ENCODE data around the gene FBXO31.

FBXO31 gene

DNA sequence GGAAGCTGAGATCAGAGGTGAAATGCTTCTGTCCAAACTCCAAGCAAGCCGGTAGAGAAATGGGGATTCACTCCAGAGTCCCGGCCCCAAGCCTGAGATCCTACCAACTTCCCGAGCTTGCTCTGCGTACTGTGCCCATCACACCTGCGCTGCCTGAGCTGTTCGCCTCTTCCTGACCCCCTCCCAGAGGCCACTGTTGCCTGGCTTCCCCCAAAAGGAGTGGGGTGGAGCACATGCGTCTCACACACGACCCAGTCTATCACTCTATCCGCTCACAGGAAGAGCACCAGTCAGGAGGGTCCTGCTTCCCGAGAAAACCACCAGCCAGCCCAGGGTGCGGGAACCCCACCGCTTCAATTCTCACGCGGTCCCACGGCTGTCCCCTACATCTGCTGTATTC, 52.9 kb downstream of the FBXO31 start:
- Histone ChIP-seq H3K9me3 (replicated peaks; ENCODE audit: insufficient read depth, low read length) (no peaks in the 10 kb centered on the region), H3K79me2 (ENCODE audit: low read length) (no peaks in the 10 kb centered on the region), H3K4me1 (ENCODE audit: low read length) (no peaks in the 10 kb centered on the region), H3F3A (ENCODE audit: insufficient read depth, low read length) (no peaks in the 10 kb centered on the region), H3K9ac (ENCODE audit: low read length) (no peak overlapping the region), H3K36me3 (replicated peaks; ENCODE audit: insufficient read depth, low read length) (no peaks in the 10 kb centered on the region), H2AFZ (ENCODE audit: low read length) (no peak overlapping the region), H4K20me1 (ENCODE audit: insufficient read depth, low read length) (no peaks in the 10 kb centered on the region), H3K27me3 (replicated peaks; ENCODE audit: insufficient read depth, low read length) (no peaks in the 10 kb centered on the region), H3K4me3 (ENCODE audit: low read length) (no peak overlapping the region), H3K27ac (ENCODE audit: low read length) (no peak overlapping the region), H3K9me2 (replicated peaks; ENCODE audit: insufficient read depth, low read length) (no peaks in the 10 kb centered on the region), H3K4me2 (ENCODE audit: low read depth, low read length) (no peak overlapping the region)
- TF ChIP-seq EZH2 (optimal IDR thresholded peaks at IDR 0.05; ENCODE audit: low read depth, low read length) (no peak), EZH2phosphoT487 (IDR thresholded peaks at IDR 0.05; ENCODE audit: low read length) (no peak)
- TF ChIP-seq, protein P1, sequence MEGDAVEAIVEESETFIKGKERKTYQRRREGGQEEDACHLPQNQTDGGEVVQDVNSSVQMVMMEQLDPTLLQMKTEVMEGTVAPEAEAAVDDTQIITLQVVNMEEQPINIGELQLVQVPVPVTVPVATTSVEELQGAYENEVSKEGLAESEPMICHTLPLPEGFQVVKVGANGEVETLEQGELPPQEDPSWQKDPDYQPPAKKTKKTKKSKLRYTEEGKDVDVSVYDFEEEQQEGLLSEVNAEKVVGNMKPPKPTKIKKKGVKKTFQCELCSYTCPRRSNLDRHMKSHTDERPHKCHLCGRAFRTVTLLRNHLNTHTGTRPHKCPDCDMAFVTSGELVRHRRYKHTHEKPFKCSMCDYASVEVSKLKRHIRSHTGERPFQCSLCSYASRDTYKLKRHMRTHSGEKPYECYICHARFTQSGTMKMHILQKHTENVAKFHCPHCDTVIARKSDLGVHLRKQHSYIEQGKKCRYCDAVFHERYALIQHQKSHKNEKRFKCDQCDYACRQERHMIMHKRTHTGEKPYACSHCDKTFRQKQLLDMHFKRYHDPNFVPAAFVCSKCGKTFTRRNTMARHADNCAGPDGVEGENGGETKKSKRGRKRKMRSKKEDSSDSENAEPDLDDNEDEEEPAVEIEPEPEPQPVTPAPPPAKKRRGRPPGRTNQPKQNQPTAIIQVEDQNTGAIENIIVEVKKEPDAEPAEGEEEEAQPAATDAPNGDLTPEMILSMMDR (IDR thresholded peaks at IDR 0.05; ENCODE audit: low read length): no peak
- DNase-seq: no peak

DNA sequence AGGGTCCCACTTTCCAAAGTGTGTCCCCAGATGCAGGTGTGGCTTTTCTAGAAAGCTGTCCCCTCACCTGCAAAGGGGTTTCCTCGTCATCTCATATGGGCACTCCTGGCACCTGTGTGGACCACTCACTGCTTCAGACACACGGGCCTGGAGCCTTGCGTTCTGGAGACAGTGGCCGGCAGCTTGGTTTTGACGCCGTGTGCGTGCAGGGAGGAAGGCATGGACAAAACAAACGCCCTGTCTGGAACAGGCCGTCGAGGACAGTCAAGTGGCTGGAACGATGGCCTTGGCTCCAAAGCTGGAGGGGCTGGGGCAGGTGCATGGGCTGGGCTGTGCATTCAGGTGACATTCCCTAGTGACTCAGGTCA, 53.3 kb downstream of the FBXO31 start:
- no peaks in the 10 kb centered on the region for H3K9me3 ChIP-seq (replicated peaks; ENCODE audit: insufficient read depth, low read length)
- H3K4me1 ChIP-seq (ENCODE audit: low read length): no peaks in the 10 kb centered on the region
- no peaks in the 10 kb centered on the region for H3K36me3 ChIP-seq (replicated peaks; ENCODE audit: insufficient read depth, low read length)
- no peak overlapping the region for H3K4me2 ChIP-seq (ENCODE audit: low read depth, low read length)
- no peak for DNase-seq
- no peak overlapping the region for H3K4me3 ChIP-seq (ENCODE audit: low read length)
- no peaks in the 10 kb centered on the region for H4K20me1 ChIP-seq (ENCODE audit: insufficient read depth, low read length)
- H3F3A ChIP-seq (ENCODE audit: insufficient read depth, low read length): no peaks in the 10 kb centered on the region
- H3K79me2 ChIP-seq (ENCODE audit: low read length): no peaks in the 10 kb centered on the region
- TF ChIP-seq EZH2 (optimal IDR thresholded peaks at IDR 0.05; ENCODE audit: low read depth, low read length): no peak
- TF ChIP-seq, protein P1 (IDR thresholded peaks at IDR 0.05; ENCODE audit: low read length): no peak
- no peak for TF ChIP-seq EZH2phosphoT487 (IDR thresholded peaks at IDR 0.05; ENCODE audit: low read length)
- H3K27ac ChIP-seq (ENCODE audit: low read length): no peak overlapping the region
- no peaks in the 10 kb centered on the region for H3K9me2 ChIP-seq (replicated peaks; ENCODE audit: insufficient read depth, low read length)
- H2AFZ ChIP-seq (ENCODE audit: low read length): no peak overlapping the region
- no peaks in the 10 kb centered on the region for H3K27me3 ChIP-seq (replicated peaks; ENCODE audit: insufficient read depth, low read length)
- H3K9ac ChIP-seq (ENCODE audit: low read length): no peak overlapping the region

DNA sequence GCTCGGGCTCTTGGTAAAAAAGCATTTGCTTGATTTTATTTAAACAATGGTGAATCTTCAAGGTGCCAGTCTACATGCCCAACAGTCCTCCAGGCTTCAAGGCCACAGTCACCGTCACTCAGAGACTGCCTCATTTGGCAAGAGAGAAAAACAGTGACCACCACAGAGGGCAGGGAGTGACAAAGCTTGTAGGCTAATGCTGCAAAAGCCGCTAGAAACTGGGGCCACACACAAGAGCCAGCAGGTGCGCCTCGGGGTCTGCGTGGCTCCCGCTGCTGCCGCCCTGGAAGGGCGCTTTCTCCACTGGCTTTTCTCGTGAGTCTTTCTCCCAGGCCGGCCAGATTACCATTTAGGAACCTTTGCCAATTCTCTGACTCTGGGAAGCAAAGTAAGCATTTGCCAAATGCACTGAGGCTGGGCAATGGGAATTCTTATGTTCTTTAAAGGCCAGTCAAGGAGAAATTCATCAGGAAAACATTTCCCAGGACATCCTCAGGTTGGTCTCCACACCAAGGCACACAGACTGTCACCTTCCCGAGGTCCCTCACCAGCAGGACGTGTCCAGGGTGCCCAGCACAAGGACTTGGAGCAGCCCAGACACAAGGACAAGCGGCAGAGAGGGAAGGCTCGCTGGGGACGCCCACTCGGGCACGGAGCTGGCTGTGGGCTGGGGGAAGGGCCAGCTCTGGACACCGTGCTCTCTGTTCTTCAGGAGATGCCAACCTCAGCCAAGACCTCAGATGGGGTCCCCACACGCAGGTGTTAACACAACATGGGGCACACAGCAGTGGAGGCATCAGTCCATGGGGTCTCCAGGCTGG, 53.9 kb downstream of the FBXO31 start:
- no peaks in the 10 kb centered on the region for H3K27me3 ChIP-seq (replicated peaks; ENCODE audit: insufficient read depth, low read length)
- no peak for DNase-seq
- no peaks in the 10 kb centered on the region for H3K79me2 ChIP-seq (ENCODE audit: low read length)
- H3K9me2 ChIP-seq (replicated peaks; ENCODE audit: insufficient read depth, low read length): no peaks in the 10 kb centered on the region
- no peaks in the 10 kb centered on the region for H3F3A ChIP-seq (ENCODE audit: insufficient read depth, low read length)
- H3K9ac ChIP-seq (ENCODE audit: low read length): no peak overlapping the region
- TF ChIP-seq, protein P1 (IDR thresholded peaks at IDR 0.05; ENCODE audit: low read length): no peak
- TF ChIP-seq EZH2 (optimal IDR thresholded peaks at IDR 0.05; ENCODE audit: low read depth, low read length): no peak
- no peak overlapping the region for H2AFZ ChIP-seq (ENCODE audit: low read length)
- H3K9me3 ChIP-seq (replicated peaks; ENCODE audit: insufficient read depth, low read length): no peaks in the 10 kb centered on the region
- H4K20me1 ChIP-seq (ENCODE audit: insufficient read depth, low read length): no peaks in the 10 kb centered on the region
- H3K27ac ChIP-seq (ENCODE audit: low read length): no peak overlapping the region
- no peaks in the 10 kb centered on the region for H3K4me1 ChIP-seq (ENCODE audit: low read length)
- no peaks in the 10 kb centered on the region for H3K36me3 ChIP-seq (replicated peaks; ENCODE audit: insufficient read depth, low read length)
- H3K4me2 ChIP-seq (ENCODE audit: low read depth, low read length): no peak overlapping the region
- no peak overlapping the region for H3K4me3 ChIP-seq (ENCODE audit: low read length)

All from MM.1S (cell line).